HL-60/S4 (cell line): Measurements from ENCODE around the gene ZBTB25.

Experiments used
- in situ Hi-C: fragments of 300-500 bp; cut with MboI; formaldehyde crosslinking; loops from 2 replicates; pipeline ENCODE4 v1.14.3; 2022; ENCODE audit warnings: low sequenced_read_pairs

The ZBTB25 gene

DNA sequence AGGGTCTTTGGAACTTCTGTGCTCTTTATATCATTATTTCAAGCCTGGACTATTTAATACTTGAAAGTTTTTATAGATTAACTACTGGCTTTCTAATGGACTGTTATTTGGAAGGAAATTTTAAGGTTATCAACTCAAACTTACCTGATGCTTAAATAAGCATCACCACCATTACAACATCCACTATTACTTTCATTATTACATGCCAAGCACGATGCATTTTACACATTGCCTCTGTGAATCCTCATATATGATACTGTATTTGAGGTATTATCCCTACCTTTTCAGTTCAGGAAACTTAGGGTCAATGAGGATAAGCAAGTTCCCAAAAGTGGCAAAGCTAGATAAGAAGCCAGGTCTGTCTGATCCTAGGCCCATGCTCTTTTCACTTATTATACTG is 13.3 kb upstream of the ZBTB25 start:
- in situ Hi-C loops = no loop called here

DNA sequence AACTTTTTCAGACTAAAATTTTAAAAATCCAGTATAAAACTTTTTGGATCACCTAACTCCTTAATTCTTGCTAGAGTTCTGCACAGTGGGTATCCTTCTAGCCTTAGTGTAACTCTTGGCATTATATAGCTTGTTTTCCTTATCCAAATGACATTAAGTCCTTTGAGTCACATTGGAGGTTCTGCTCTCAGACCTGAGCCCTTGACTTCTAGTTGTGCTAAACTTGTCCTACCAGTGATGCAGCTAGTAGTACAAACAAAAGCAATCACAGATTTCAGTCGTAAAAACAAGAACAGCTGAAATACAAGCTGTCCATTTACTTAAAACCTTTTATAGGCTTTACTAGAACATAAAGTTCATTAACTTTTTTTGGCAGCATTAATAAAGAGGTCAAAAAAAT is 11.4 kb upstream of the ZBTB25 start:
- in situ Hi-C loops = no loop called here

DNA sequence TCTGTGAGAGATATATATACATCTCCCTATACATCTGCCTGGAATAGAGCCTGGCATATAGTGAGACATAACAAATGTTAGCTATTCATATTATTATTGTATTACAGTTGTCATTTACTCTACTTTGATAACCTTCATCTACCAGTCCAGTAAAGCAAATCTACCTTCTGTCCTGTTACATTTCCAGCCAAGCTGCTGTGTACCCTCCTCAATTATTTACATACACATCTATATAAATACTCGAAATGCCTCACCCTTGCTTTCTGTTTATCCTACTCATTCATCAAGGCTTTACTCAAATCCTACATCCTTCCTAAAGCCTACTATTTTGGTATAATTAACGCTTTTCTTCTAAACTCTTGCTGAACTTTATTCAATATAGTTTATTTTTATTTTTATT is 9.6 kb upstream of the ZBTB25 start:
- in situ Hi-C loops = no loop called here

DNA sequence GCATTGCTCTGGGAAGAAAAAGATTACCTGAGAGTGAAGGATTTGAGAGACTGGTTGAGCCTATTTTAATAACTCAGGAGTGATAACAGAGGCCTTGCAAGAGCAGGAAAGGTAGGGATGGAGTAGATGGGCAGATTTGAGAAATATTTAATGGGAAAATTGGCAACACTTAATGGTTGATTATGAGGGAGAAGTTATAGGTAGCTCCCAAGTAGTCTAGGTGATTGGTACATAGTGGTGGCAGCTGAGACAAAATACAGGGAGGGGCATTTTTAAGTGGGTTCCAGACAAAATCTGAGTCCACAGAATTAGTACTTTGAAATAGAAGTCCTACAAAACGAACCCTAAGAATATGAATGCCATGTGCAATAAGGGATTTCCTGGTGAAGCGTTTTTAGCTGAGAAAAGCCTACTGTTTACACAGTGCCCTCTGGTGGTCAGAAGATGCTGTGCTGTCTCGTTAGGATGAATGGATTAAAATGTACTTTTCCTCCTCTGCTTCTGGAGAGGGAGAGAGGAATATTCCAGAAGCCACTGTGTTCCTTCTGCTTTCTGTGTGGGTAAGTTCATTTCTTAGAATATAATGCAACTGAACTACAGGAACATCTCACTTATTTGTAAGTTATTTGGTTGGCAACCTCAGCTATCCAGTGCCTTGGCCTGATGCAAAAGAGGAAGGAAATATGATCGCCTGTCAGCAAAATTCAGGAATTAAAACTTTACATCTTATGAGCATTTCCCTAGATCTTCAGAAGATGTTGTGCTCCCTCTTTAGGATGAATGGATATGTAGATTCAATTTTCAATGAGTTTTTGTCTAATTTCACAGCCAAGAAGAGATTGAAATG is 7.4 kb upstream of the ZBTB25 start:
- in situ Hi-C loops = no loop called here

DNA sequence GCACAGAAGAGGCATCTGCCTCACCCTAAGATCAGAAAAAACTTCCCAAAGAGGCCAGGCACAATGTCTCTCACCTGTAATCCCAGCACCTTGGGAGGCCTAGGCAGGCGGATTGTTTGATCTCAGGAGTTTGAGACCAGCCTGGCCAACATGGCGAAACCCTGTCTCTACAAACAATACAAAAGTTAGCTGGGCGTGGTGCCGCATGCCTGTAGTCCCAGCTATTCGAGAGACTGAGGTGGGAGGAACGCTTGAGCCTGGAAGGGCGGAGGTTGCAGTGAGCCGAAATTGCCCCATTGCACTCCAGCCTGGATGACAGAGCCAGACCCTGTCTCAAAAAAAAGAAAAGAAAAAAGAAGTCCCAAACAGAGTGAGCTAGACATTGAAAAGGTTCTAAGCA is 5.4 kb upstream of the ZBTB25 start:
- in situ Hi-C loops = no loop called here

DNA sequence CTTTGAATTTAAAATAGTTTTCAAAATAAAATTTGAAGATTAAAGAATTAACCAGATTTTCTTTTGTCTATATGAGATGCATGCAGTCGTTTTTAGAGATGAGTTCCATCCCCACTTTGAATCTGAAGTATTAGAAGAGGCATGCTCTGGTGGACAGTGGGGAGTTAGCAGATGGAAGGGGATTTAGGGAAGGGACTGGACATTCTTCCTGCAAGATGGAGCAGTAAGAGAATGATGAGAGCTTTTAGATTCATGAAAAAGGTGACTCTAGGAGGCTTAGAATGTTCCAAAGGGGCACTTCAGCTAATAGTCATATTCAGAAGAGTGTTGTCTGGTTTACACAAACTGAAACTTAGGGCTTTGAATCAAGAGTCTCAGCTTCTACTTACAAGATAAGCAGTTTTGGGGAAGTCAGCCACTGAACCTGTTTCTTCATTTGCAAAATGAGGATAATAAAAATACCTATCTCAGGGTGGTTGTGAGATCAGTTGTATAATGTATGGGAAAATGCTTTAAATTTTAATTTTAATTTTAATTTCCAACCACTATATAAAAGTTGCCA is 4.7 kb upstream of the ZBTB25 start:
- in situ Hi-C loops = no loop called here

DNA sequence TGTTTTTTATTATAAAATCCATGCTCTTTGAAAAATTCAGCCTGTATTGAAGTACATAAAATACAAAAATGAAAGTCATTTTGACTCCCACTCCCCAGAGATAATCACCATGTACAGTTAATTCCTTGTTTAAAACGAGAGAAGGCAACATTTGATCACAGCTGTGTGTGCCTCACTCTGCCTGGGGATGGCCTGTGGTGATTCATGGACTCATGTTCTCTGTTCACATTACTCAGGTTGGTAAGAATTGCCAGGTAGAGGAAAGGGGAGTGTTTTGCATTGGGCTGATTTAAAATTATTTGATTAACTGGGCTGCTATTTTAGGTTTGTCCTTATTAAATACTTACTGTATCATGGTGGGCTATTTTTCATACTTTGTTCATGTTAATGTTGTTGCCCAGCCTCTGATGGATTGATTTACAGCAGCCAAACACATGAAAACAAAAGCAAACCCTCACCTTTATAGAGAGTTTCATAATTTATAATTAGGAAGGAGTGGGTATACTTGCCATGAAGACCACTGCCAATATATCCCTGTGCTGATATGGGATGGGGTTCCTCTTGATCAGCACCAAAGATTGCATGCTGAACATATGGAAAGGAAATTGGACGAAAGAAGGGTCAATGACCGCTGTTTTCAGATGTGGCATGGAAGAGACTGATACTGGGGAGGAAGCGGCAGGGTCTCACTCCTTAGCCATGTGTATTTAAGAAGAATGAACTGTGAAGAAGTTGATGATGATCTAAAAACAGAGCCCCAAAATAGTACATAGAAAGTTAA is 3.9 kb upstream of the ZBTB25 start:
- in situ Hi-C loops = no loop called here

DNA sequence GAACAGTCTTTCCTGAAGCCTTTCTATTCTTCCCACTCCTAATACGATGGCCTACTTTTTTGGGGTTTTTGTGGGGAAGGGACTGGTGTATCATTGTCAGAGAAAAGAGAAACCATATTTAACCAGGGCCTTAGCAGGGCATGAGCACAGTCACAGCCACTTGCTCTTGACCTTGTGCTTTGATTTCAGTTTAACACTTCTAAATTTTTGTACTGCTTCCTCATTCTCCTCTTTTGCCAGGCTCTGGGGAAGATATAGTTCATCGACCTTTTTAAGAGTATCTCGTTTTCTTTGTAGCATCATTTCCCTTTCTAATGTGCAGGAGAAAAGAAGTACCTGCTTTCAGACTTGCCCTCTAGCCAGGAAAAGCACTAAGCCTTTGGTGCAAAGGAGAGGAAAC is 3.1 kb upstream of the ZBTB25 start:
- in situ Hi-C loops = no loop called here

DNA sequence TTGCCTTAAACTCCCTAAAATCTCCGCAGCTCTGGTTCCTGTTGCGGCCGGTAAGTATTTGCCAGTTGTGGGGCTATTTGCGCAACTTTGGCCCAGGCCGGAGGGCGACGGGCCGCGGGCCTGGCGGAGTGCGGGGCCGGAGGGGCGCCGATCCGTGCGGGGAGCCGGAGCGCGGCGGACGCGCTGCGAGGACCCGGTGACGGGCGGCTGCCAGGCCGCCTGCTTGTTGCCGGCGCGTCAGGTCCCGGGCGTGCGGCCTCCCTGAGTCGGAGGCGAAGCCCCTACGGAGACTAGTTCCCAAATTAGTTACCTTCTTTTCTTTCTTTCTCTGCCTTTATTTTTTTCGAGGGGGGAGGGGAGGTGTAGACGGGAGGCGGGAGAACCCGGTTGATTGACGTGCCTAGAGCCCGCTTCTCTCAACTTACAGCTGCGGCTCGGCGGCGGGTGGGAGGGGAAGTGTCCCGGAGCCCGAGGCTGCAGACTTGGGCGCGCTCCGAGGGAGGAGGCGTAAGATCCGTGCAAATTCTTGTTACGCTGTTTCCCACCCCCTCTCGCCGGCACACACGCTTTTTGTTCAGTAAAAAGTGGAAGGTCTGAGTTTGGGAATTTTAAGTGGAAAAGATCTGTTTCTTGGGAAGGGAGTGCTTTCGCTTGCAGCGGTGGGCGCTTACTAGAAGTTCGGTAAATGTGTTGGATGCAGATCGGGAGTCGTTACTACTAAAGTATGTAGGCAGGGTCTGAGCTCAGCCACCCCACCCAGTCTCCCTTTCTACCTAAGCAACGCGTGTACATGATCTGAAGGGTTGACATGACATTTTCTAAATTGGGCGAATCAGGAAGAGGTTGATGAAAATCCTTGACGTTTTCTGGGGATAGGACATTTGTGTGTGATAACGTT is 1.5 kb upstream of the ZBTB25 start:
- in situ Hi-C loops = no loop called here

DNA sequence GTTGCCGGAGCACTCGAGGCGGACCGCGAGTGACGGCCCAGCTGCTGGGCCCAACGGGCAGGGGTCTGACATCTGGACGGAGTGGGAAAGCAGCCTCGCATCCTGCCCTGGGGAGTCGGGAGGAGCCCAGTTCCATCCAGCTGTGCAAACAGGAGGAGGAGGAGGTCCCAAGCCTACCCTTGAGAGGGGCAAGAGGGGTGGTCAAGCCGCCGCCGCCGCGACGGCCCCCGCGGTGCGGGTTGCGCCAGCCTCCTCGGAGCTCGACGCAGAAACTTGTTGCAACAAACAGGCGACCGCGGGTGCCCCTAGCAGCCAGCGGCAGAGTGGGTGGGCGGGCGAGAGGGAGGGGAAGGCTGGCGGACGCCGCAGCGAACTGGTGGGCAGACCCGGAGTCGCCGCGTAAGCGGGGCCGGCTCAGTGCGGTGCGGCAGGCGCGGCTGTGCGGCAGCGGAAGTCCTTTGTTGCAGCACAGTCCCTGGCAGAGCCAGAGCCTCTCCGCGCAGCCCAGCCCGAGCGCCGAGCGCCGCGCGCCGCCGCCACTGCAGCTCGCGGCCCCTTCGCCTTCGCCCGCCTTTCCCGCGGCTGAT is 765 bp upstream of the ZBTB25 start, which contains the start of gene ZBTB1:
Gene ZBTB1, plus strand, starts transcription at position 461 of the 587 bp plus-strand sequence. CDS start 16,735 bp downstream, outside the sequence.
- in situ Hi-C loops = no loop called here

DNA sequence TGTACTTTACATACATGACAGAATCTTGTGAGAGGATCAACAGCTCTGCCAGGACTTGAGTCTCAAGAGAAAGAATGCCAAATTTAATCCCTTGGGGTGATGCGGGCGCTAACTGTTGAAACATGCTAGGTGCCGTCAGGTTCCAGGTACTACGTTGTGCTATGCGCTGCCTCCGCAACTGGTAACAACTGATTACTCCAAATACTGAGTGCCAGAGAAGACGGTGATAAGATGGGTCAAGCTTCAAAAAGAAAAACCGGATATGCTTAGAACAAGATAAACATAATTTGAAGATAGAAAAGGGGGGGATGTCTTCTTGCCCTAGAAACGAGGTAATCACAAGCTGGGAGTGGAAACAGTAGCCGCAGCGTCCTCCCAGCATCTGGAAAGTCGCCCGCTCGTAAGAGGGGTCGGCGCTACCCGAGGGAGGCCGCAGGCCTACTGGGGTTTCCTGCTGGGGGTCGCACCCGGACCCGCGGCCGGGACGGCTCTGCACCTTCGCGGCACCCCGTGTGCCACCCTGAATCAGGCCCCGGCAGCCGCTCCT is 678 bp downstream of the ZBTB25 start:
- in situ Hi-C loops = no loop called here

DNA sequence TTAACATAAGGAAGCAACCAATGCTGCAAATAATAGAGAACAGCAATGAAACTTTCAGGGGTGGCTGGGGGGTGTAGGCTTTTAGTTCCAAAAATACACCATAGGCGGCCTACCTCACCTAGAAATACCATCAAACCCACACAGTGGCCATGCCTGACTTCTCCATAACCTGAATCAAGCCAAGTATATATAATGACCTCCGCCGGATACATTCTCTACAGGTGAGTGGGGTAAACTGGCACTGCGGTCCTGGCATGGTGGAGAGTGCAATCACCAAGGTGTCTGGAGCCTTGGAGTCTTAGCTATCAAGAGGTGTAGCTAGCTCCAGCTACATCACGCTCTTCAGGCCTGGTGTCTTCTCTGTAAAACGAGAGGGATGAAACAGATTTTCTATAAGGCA is 1.2 kb downstream of the ZBTB25 start:
- in situ Hi-C loops = no loop called here

DNA sequence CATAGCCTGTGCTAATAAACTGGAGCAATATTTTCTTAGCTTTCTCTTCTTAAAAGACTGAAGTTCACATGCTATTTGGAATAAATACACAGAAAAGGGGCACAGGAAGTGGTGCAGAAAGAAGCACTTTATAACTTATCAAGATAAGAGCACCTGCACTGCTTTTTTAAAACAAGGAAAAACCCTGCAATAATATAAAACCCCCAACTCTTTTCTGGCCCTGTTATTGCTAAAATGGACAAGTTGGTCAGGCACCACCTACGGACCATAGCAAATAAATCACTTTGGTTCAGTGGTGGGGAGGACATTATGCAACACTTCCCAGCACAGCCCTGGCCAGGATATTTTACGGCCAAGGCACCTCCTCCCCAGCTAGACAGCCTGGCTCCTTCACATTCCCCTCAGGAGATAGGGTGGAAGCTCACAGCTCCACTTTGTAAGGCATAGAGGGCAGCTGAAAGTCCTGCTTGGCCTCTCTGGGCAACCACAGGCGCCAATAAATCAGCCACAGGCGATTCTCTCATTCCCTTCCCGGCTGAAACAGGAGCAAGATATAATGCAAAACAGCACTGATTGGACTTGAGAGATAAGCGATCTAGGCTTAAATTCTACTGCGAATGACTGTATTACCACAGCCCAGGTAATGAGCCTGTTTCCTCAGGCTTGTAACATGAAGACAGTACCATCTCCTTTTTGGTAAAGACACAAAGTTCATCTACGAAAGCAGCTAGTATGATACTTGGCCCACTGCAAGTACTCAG is 2.0 kb downstream of the ZBTB25 start:
- in situ Hi-C loops = no loop called here

DNA sequence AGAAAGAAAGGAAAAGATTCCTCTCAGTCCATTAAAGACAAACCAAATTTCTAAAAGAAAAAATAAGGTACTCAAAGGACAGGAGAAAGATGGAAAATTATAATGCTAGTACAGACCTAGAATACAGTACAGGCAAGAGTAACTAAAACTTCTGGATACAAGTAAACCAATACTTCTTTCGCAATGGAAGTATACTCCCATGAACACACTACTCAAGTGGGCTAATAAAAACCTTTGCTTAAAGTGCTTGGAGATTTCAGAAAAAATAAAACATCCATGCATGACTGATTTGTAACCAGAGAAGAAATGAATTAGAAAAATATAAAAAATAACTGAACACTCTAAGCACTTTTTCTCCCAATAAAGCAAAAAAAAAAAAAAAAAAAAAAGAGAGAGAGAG is 3.5 kb downstream of the ZBTB25 start:
- in situ Hi-C loops = no loop called here

DNA sequence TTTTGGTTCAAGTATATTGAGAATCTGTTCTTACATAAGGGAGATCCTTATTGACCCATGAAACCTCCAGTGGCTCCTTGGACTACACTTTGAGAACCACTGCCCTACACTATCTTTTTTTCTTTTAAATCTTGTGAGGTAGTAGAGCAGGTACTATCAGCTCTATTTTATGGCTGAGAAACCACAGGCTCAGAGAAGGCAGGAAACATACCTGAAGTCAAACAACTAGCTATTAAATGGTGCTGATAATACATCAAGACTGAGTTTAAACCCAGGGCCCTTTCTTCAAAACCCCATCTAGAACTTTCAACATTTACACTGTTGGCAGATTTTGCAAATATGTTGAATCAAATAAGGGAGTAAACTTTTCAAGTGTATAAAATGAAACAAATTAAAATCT is 6.9 kb downstream of the ZBTB25 start:
- in situ Hi-C loops = no loop called here

DNA sequence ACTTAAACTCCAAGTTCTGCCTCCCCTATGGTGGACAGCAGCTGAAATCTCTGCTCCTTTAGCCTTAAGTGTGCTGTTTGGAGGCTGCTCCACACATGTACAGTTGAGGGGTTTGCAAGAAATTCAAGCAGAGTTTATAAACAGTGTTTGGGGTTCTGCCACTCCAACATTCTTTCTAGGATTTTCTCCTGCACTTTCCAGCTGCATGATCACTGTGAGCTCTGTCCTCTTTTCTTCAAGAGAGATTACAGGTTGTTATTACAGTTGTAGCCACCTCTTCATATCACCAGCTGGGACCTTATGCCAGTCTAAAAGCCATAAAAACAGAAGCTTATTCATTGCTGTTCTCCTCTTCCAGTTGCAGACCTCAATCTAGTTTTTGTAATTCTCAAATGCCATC is 8.4 kb downstream of the ZBTB25 start:
- in situ Hi-C loops = no loop called here

DNA sequence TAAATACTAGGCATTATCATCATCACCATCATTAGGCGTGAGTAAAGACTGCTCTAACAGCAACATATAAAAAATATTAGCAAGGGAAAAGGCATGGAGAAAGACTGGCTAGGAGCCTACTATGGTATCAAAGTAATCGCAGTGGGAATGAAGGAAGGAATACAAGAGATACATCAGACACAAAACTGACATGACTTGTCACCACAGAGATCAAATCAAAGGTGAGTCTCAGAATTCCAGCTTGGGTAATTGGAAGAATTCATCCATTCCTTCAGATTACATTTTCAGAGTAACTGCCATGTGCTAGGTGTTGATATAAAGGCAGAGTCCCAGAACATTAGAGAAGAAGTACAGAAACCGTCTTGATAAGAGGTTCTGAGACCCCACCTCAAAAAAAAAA is 10.2 kb downstream of the ZBTB25 start:
- in situ Hi-C loops = no loop called here

DNA sequence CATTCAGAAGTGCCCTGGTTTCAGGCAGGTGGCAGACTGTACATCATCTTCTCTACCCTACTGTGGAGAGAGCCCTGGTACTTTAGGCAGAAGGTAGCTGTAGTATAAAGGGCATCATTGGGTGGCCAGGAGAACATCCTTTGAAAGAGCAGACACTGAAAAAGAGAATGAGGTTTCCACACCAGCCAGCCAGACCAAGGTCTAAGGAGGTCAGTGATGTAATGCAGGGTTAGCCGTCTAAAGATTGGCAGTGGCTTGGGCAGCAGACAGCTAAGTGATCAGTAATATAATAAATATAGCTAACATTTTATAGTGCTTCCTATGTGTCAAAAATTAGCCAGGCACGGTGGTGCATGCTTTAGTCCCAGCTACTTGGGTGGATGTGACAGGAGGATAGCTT is 12.0 kb downstream of the ZBTB25 start:
- in situ Hi-C loops = no loop called here

DNA sequence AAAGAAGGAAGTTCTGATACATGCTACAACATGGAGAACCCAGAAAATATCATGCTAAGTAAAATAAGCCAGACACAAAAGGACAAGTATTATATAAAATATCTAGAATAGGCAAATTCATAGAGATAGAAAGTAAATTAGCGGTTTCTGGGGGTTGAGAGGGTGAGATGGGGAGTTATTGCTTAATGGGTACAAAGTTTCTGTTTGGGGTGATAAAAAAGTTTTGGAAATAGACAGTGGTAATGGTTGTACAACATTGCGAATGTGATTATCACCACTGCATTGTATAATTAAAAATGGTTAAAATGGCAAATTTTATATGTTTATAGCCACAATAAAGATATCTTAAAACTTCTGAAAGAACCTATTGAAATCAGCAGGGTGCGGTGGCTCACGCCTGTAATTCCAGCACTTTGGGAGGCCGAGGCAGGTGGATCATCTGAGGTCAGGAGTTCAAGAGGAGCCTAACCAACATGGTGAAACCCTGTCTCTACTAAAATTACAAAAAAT is 15.0 kb downstream of the ZBTB25 start:
- in situ Hi-C loops = no loop called here
